Endothelial cell of umbilical vein (primary cell): ENCODE data around the gene S100A4. TPM values are rescaled to one million over a fixed set of nuclear protein-coding genes. Genes with fewer than 3 reads are reported as not detected.

ENCODE experiments used
- BruUV-seq: library from RNA; stranded (reverse); fragments of 400-500 nt; replicated peaks from 2 replicates; lab custom pipeline; 2021; lab: Mats Ljungman, UMichigan
- CTCF ChIA-PET: fragments of 300-600, 350-600 bp; sonication (Branson Sonifier 250); formaldehyde crosslinking; loops from one replicate; lab custom pipeline; 2021; ENCODE audit warnings: antibody characterized with exemption, inconsistent platforms; lab: Charles Lee
- POLR2A ChIA-PET: fragments of 300-600, 350-600 bp; sonication (Branson Sonifier 250); formaldehyde crosslinking; loops from one replicate; lab custom pipeline; 2021; ENCODE audit warnings: antibody characterized with exemption, inconsistent platforms; lab: Charles Lee
- DNase-seq: peaks from one replicate; pipeline ENCODE4 v3.0.0-alpha.2; 2011; ENCODE audit warnings: low read depth, low spot score
- FAIRE-seq: peaks from 2 replicates; lab custom pipeline; 2011; peaks lifted over from hg19 to GRCh38; lab: Jason Lieb, UNC
- H2AFZ ChIP-seq: 2 replicates; pipeline ENCODE4 v1.6.0; 2012; ENCODE audit warnings: low read depth, low read length, control low read depth, inconsistent platforms
- H3K27ac ChIP-seq: 2 replicates; pipeline ENCODE4 v1.5.1; 2011; ENCODE audit warnings: low read depth, mild to moderate bottlenecking, control low read depth, low read length, moderate library complexity; ENCODE audit not compliant: insufficient read depth
- H3K27me3 ChIP-seq, 2 experiments: 2 replicates each; pipeline versions ENCODE4 v1.6.0 to v1.6.1; 2011; ENCODE audit warnings: low read length in 2 of 2, mixed read lengths in 1 of 2; ENCODE audit not compliant: control insufficient read depth in 2 of 2, insufficient read depth in 2 of 2
- H3K36me3 ChIP-seq, 2 experiments: 2 replicates in 1 of 2; 3 replicates in 1 of 2; pipeline ENCODE4 v1.5.1; 2011; ENCODE audit warnings: low read length in 2 of 2, mild to moderate bottlenecking in 1 of 2, moderate library complexity in 1 of 2; ENCODE audit not compliant: control insufficient read depth in 2 of 2, insufficient read depth in 2 of 2; ENCODE audit errors: extremely low read depth in 1 of 2
- H3K4me1 ChIP-seq: 3 replicates; pipeline ENCODE4 v1.5.1; 2011; ENCODE audit warnings: mild to moderate bottlenecking, low read length; ENCODE audit not compliant: control insufficient read depth, insufficient read depth; ENCODE audit errors: extremely low read depth
- H3K4me2 ChIP-seq: 2 replicates; pipeline ENCODE4 v1.6.1; 2011; ENCODE audit warnings: low read length, control low read depth, mixed read lengths; ENCODE audit not compliant: insufficient read depth
- H3K4me3 ChIP-seq, 3 experiments: fragments of 200-600 bp in 1 of 3; sonication (generic), shearing (Covaris generic) in 1 of 3; replicated peaks in 1 of 3; 2 replicates each; pipeline ENCODE4 v1.5.1; 2011 to 2016; ENCODE audit warnings: control low read depth in 3 of 3, low read length in 3 of 3, mild to moderate bottlenecking in 2 of 3, inconsistent platforms in 1 of 3, low read depth in 1 of 3, moderate library complexity in 1 of 3; ENCODE audit not compliant: insufficient read depth in 1 of 3
- H3K79me2 ChIP-seq: 2 replicates; pipeline ENCODE4 v1.6.0; 2012; ENCODE audit warnings: low read length, inconsistent platforms; ENCODE audit not compliant: control insufficient read depth, insufficient read depth
- H3K9ac ChIP-seq: replicated peaks from 2 replicates; pipeline ENCODE3; 2011; ENCODE audit warnings: low read length, control low read depth; ENCODE audit not compliant: insufficient read depth; ENCODE audit errors: extremely low read depth
- H3K9me1 ChIP-seq: replicated peaks from 3 replicates; pipeline ENCODE4 v1.6.0; 2011; ENCODE audit warnings: mild to moderate bottlenecking, low read length; ENCODE audit not compliant: control insufficient read depth, insufficient read depth; ENCODE audit errors: extremely low read depth
- H3K9me3 ChIP-seq: replicated peaks from 2 replicates; pipeline ENCODE4 v1.5.1; 2012; ENCODE audit warnings: low read length, inconsistent platforms; ENCODE audit not compliant: control insufficient read depth, insufficient read depth
- H4K20me1 ChIP-seq: replicated peaks from 2 replicates; pipeline ENCODE3; 2011; ENCODE audit warnings: mild to moderate bottlenecking, low read length; ENCODE audit not compliant: control insufficient read depth, insufficient read depth; ENCODE audit errors: extremely low read depth
- GATA2 ChIP-seq: IDR thresholded peaks from 2 replicates; pipeline ENCODE4 v1.7.0; 2011; ENCODE audit warnings: low read depth, mild to moderate bottlenecking, moderate library complexity, mixed read lengths, low read length; ENCODE audit not compliant: insufficient read length, insufficient read depth
- MYC ChIP-seq: IDR thresholded peaks from one replicate; pipeline ENCODE4 v1.6.1; 2011; ENCODE audit warnings: mild to moderate bottlenecking, low read depth, low read length
- POLR2A ChIP-seq: IDR thresholded peaks from 2 replicates; pipeline ENCODE4 v1.6.1; 2012; ENCODE audit warnings: low read depth, mild to moderate bottlenecking, control low read depth, low read length
- POLR2AphosphoS5 ChIP-seq: IDR thresholded peaks from 2 replicates; pipeline ENCODE4 v1.6.1; 2012; ENCODE audit warnings: low read depth, mild to moderate bottlenecking, control low read depth, low read length, moderate library complexity; ENCODE audit not compliant: insufficient read depth
- dilution Hi-C: fragments of 300-500 bp; cut with MboI; formaldehyde crosslinking; loops from one replicate; pipeline ENCODE4 v1.15.0; 2019; ENCODE audit warnings: low sequenced_read_pairs; ENCODE audit not compliant: extremely low pct_ligation_motif_present
- intact Hi-C: fragments of 100-400 bp; cut with micrococcal nuclease; formaldehyde crosslinking; loops from one replicate; pipeline ENCODE4 v1.10.0; 2022
- polyA plus RNA-seq, 4 experiments: library from polyadenylated mRNA; depleted of rRNA in 3 of 4; stranded (reverse) in 3 of 4; unstranded in 1 of 4; fragments of >200 nt; gene quantifications; 2 replicates each; pipeline versions ENCODE4 v1.2.1 to v1.2.3, GENCODE V29; 2011 to 2012; ENCODE audit warnings: missing spikeins in 1 of 4
- total RNA-seq: library from RNA; stranded (reverse); gene quantifications from 2 replicates; pipeline ENCODE4 v1.2.3, GENCODE V29; 2021
- TF ChIP-seq, protein P1 (sequence below), 2 donors: IDR thresholded peaks; 1 replicate in 1 of 2; 2 replicates in 1 of 2; pipeline ENCODE4 v1.5.1; 2011; ENCODE audit warnings: low read length in 2 of 2, mild to moderate bottlenecking in 2 of 2, moderate library complexity in 2 of 2, control low read depth in 1 of 2, inconsistent platforms in 1 of 2, low read depth in 1 of 2; ENCODE audit not compliant: insufficient read depth in 1 of 2; ENCODE audit errors: extremely low read depth in 1 of 2
- TF ChIP-seq, protein P2 (sequence below): IDR thresholded peaks from 2 replicates; pipeline ENCODE4 v1.6.1; 2011; ENCODE audit not compliant: insufficient read depth, insufficient read length

The S100A4 gene
- total and polyA plus RNA-seq, 2 donors (not counting 3 experiments of a cell fraction or from before 2014, with no cell fraction given): 1.1 TPM; not detected in 1

DNA sequence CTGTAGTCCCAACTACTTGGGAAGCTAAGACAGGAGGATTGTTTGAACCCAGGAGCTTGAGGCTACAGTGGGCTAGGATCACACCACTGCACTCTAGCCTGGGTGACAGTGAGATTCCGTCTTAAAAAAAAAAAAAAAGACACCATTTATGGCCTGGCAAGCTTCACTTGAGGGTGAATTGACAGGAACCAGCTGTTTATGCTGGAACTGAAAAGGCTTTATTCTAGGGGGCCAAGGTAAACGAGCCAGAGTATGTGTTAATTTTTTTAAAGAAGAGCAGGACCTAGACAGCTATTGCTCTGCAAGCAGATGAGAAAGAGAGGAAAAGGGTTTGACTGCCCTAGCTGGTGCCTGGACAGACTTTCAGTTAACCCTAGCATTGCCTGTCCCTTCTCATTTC is 46.9 kb downstream of the S100A4 start:
- Histone ChIP-seq H3K9me3 (no peaks in the 10 kb centered on the region), H3K4me3 (no peak overlapping the region), H3K36me3 (no peaks in the 10 kb centered on the region), H3K4me1 (no peaks in the 10 kb centered on the region), H2AFZ (no peak overlapping the region), H3K27me3 (peaks cover 3 to 16% of the 10 kb centered on the region in 2 experiments), H3K9me1 (no peaks in the 10 kb centered on the region), H3K4me2 (no peak overlapping the region), H3K79me2 (no peaks in the 10 kb centered on the region), H3K27ac (no peak overlapping the region), H3K9ac (no peak overlapping the region), H4K20me1 (no peaks in the 10 kb centered on the region)
- FAIRE-seq (no peak), DNase-seq (no peak)
- TF ChIP-seq GATA2 (no peak), MYC (no peak), POLR2AphosphoS5 (no peak), POLR2A (no peak)
- TF ChIP-seq, protein P1, sequence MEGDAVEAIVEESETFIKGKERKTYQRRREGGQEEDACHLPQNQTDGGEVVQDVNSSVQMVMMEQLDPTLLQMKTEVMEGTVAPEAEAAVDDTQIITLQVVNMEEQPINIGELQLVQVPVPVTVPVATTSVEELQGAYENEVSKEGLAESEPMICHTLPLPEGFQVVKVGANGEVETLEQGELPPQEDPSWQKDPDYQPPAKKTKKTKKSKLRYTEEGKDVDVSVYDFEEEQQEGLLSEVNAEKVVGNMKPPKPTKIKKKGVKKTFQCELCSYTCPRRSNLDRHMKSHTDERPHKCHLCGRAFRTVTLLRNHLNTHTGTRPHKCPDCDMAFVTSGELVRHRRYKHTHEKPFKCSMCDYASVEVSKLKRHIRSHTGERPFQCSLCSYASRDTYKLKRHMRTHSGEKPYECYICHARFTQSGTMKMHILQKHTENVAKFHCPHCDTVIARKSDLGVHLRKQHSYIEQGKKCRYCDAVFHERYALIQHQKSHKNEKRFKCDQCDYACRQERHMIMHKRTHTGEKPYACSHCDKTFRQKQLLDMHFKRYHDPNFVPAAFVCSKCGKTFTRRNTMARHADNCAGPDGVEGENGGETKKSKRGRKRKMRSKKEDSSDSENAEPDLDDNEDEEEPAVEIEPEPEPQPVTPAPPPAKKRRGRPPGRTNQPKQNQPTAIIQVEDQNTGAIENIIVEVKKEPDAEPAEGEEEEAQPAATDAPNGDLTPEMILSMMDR (IDR thresholded peaks at IDR 0.05; ENCODE audit: extremely low read depth in 1 of 2, insufficient read depth in 1 of 2, low read depth in 1 of 2, low read length in 2 of 2): no peak
- TF ChIP-seq, protein P2, sequence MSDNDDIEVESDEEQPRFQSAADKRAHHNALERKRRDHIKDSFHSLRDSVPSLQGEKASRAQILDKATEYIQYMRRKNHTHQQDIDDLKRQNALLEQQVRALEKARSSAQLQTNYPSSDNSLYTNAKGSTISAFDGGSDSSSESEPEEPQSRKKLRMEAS: no peak
- dilution Hi-C loops: no loop called here
- BruUV-seq: no TSS peak
- intact Hi-C loops: no loop called here
- POLR2A ChIA-PET: no interaction called here
- CTCF ChIA-PET: interaction anchor here (0.7 to 1.5 kb wide), 2 partner anchors 12 to 147 kb away, joined by 3 to 4 read pairs; no protein-coding TSS in a partner anchor
